ENCODE results near the gene IGSF10. TPM values are rescaled to one million over a fixed set of nuclear protein-coding genes. Genes with fewer than 3 reads are reported as not detected.

IGSF10 gene
- 0.71 and 6.1 TPM in 2 replicates for total RNA-seq

GRCh38 chr3:151460774-151461450 lies at the start of gene IGSF10:
TSS of gene IGSF10 (minus strand) at chr3:151461061. CDS start at chr3:151458709, 2,352 bp downstream.

Other genes with a start within 250 kb of the IGSF10 start
- 0.43 TPM in 1 of 2 replicates, not detected in the other for gene P2RY14, start 182.5 kb downstream of the IGSF10 start, total RNA-seq
- gene GPR87, start 144.2 kb downstream of the IGSF10 start, total RNA-seq = under 0.01 TPM in 1 of 2 replicates, not detected in the other
- gene P2RY13, start 131.5 kb downstream of the IGSF10 start, total RNA-seq = not detected in 2 replicates
- gene P2RY12, start 76.3 kb downstream of the IGSF10 start, total RNA-seq = 0.28 and 0.46 TPM in 2 replicates